Posterior vena cava (tissue), 2 donors: ENCODE results near the gene HOXA6. TPM values are rescaled to one million over a fixed set of nuclear protein-coding genes. Genes with fewer than 3 reads are reported as not detected.

Experiments
- DNase-seq: peaks from one replicate; pipeline ENCODE4 v3.0.0-alpha.2; 2020; ENCODE audit warnings: low spot score
- intact Hi-C, 2 donors: fragments of 100-400 bp; cut with DNase I; formaldehyde crosslinking; loops; one replicate each; pipeline versions ENCODE4 v1.14.1 to v1.14.2; 2022 to 2023
- microRNA-seq, 2 donors: library from miRNA; unstranded; fragments of <30 nt; microRNA quantifications; one replicate each; pipeline ENCODE4 v1.2.0, GENCODE V29; 2020 to 2021; ENCODE audit warnings: borderline microRNAs expressed in 2 of 2
- total RNA-seq, 2 donors: library from RNA; stranded (reverse); fragmentation: NEBNext Ultra II Directional; extraction: Animal tissue kit (Norgen Biotek cat#: 25700); gene quantifications; one replicate each; pipeline ENCODE4 v1.2.1, GENCODE V29; 2021
- donor health status: DM: yes; HTN: yes; CAD: no.
- donor health status: DM: yes; HTN: yes; CAD: no.

The HOXA6 gene
- total RNA-seq, 2 donors from 2014 or later = 8.6 to 9.1 TPM

GRCh38 chr7:27099453-27100370 lies 47.9 kb downstream of the HOXA6 start:
- intact Hi-C loops = loop anchor here (1.0 to 10.0 kb wide), 3 partner anchors 65 to 248 kb away; no protein-coding TSS in a partner anchor
- no peak for DNase-seq

- intact Hi-C loops = loop anchor here (1.0 to 10.0 kb wide), 3 partner anchors 64 to 248 kb away; no protein-coding TSS in a partner anchor
- no peak for DNase-seq
Observed at GRCh38 chr7:27098578-27099451, 48.8 kb downstream of the HOXA6 start.

- intact Hi-C loops = loop anchor here in 1 of 2 donors (5.0 to 10.0 kb wide), 2 partner anchors 63 to 241 kb away; no protein-coding TSS in a partner anchor
- DNase-seq = peak; percentile 83
Observed at GRCh38 chr7:27097686-27098577, 49.6 kb downstream of the HOXA6 start.

GRCh38 chr7:27096768-27097514 lies 50.6 kb downstream of the HOXA6 start:
- peak; percentile 85 for DNase-seq
- intact Hi-C loops = loop anchor here in 1 of 2 donors (5.0 to 10.0 kb wide), 2 partner anchors 62 to 240 kb away; no protein-coding TSS in a partner anchor

GRCh38 chr7:27095897-27096767 lies 51.4 kb downstream of the HOXA6 start, which contains the start of gene HOXA1:
TSS of gene HOXA1 (minus strand) at chr7:27096000. CDS start at chr7:27095912, 88 bp downstream.
- DNase-seq = peak; percentile 96
- intact Hi-C loops = loop anchor here in 1 of 2 donors (5.0 to 10.0 kb wide), 2 partner anchors 61 to 239 kb away; no protein-coding TSS in a partner anchor

Small RNAs within 50 kb of the gene (microRNA-seq; reads per million reads assigned to microRNA genes)
- 2,220 to 2,723 reads per million in 2 donors for gene MIR196B

Other genes starting within 250 kb of the HOXA6 start
- under 1 TPM; 0.71 to 0.97 TPM for gene HOXA1, start 51.8 kb downstream of the HOXA6 start, total RNA-seq
- gene HOXA2, start 45.1 kb downstream of the HOXA6 start, total RNA-seq = 1 to 10 TPM; 1.3 to 2.0 TPM
- gene HOXA4, start 17.0 kb downstream of the HOXA6 start, total RNA-seq = 1 to 10 TPM; 6.2 to 9.5 TPM
- 10 to 100 TPM; 11.3 to 17.6 TPM for gene HOXA5, start 4.1 kb downstream of the HOXA6 start, total RNA-seq
- gene HOXA3, start 4.8 kb upstream of the HOXA6 start, total RNA-seq = 1 to 10 TPM; 7.2 to 9.3 TPM
- gene HOXA7, start 8.9 kb upstream of the HOXA6 start, total RNA-seq = 1 to 10 TPM; 6.2 to 6.7 TPM
- 1 to 10 TPM; 7.4 TPM for gene HOXA9, start 17.8 kb upstream of the HOXA6 start, total RNA-seq
- gene HOXA10, start 26.5 kb upstream of the HOXA6 start, total RNA-seq = 1 to 10 TPM; 8.9 to 9.2 TPM
- gene HOXA11, start 37.5 kb upstream of the HOXA6 start, total RNA-seq = 1 to 10 TPM in 1 of 2 donors, under 1 TPM in 1; 0.51 to 1.1 TPM
- gene HOXA13, start 52.3 kb upstream of the HOXA6 start, total RNA-seq = under 1 TPM in 1 of 2 donors, not detected in 1; 0.14 TPM
- gene EVX1, start 95.0 kb upstream of the HOXA6 start, total RNA-seq = not detected